CD4-positive, alpha-beta T cell treated with Interleukin-17A for 1 hour (primary cell): ENCODE measurements around the gene CACNA1G.

Experiments used
- DNase-seq: peaks from one replicate; pipeline ENCODE4 v3.0.0-alpha.2; 2020

Gene CACNA1G

GRCh38 chr17:50570032-50570431 is 9.5 kb downstream of the CACNA1G start:
- no peak for DNase-seq

GRCh38 chr17:50570528-50570927 is 10.0 kb downstream of the CACNA1G start:
- no peak for DNase-seq

GRCh38 chr17:50571681-50572080 is 11.2 kb downstream of the CACNA1G start:
- DNase-seq: no peak

- no peak for DNase-seq
Observed at GRCh38 chr17:50572541-50572940, 12.0 kb downstream of the CACNA1G start.

GRCh38 chr17:50573866-50574611 is 13.5 kb downstream of the CACNA1G start:
- no peak for DNase-seq

- DNase-seq: no peak
Observed at GRCh38 chr17:50575581-50576210, 15.2 kb downstream of the CACNA1G start.

GRCh38 chr17:50576864-50577263 is 16.3 kb downstream of the CACNA1G start:
- no peak for DNase-seq

GRCh38 chr17:50577451-50577954 is 17.0 kb downstream of the CACNA1G start:
- DNase-seq: no peak

- DNase-seq: no peak
Observed at GRCh38 chr17:50578173-50578572, 17.7 kb downstream of the CACNA1G start.

- DNase-seq: no peak
Observed at GRCh38 chr17:50579399-50579798, 18.9 kb downstream of the CACNA1G start.

GRCh38 chr17:50580646-50581045 is 20.1 kb downstream of the CACNA1G start:
- no peak for DNase-seq

GRCh38 chr17:50581316-50581715 is 20.8 kb downstream of the CACNA1G start:
- no peak for DNase-seq

- no peak for DNase-seq
Observed at GRCh38 chr17:50582741-50583140, 22.2 kb downstream of the CACNA1G start.

GRCh38 chr17:50583641-50584040 is 23.1 kb downstream of the CACNA1G start:
- no peak for DNase-seq

- DNase-seq: no peak
Observed at GRCh38 chr17:50584116-50584515, 23.6 kb downstream of the CACNA1G start.

- DNase-seq: no peak
Observed at GRCh38 chr17:50584749-50585148, 24.2 kb downstream of the CACNA1G start.

- no peak for DNase-seq
Observed at GRCh38 chr17:50585346-50585745, 24.8 kb downstream of the CACNA1G start.

- DNase-seq: no peak
Observed at GRCh38 chr17:50585891-50586290, 25.4 kb downstream of the CACNA1G start.

GRCh38 chr17:50586421-50587247 is 26.1 kb downstream of the CACNA1G start:
- no peak for DNase-seq

- DNase-seq: no peak
Observed at GRCh38 chr17:50587571-50587970, 27.1 kb downstream of the CACNA1G start.

GRCh38 chr17:50588391-50589049 is 28.0 kb downstream of the CACNA1G start:
- DNase-seq: no peak

- no peak for DNase-seq
Observed at GRCh38 chr17:50589095-50589705, 28.7 kb downstream of the CACNA1G start.
